ENCODE data around the gene C1QTNF9B.
"Not testable (repeated sequence)": the region's sequence is repeated elsewhere in the genome, so short reads cannot be mapped to it uniquely, and the experiment has no call there.

Gene C1QTNF9B

GRCh38 chr13:23889615-23890607 is 7.4 kb downstream of the C1QTNF9B start:
- peak; percentile 86 for DNase-seq

DNA sequence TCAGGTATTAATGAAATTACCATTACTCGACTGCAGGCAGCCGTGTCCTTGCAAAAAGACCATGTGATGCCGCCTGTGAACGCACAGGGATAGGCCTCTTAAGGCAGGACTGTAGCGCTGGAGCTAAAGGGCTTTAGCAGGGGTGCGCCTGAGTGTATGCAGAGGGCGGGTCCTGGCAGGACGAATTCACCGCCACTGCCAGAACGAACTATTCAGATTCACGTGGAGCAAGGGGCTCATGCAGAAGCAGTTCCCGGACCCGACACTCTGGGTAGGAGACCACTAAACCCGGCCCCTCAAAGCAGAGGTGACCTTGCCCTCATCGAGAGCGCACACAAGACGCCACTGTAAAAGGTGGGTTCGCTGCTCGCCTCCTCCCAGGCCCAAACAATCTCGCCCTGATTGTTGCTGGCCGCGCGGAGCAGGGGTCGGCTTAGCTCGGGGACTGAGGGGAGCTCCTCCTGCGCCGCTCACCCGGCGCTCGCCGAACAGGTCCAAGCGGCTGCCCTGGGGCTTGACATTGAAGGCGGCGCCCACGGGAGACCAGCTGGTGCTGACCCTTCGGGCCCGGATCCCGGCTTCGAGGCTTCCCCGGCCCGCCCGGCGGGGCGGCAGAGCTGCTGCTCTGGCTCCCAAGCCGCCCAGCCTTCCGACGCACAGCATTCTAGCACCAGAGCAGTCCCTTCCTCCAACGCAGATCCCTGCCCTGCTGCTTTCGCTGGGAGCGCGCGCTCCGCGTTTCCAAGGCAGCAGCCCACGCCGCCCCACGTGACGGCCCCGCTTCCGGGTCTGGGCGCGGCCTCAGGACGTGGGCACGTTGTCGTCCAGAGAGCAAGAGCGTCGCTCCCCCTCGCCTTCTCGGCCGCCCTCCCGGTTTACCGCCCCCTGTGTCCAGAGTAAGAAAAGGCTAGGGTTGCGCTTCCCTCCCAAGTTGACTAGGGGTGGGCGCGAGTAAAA is 8.4 kb downstream of the C1QTNF9B start, which contains the start of gene MIPEP:
TSS of gene MIPEP (minus strand) at position 743 of the 957 bp plus-strand sequence. CDS start at position 663, 80 bp downstream.
- DNase-seq, result peak; percentile 83

DNA sequence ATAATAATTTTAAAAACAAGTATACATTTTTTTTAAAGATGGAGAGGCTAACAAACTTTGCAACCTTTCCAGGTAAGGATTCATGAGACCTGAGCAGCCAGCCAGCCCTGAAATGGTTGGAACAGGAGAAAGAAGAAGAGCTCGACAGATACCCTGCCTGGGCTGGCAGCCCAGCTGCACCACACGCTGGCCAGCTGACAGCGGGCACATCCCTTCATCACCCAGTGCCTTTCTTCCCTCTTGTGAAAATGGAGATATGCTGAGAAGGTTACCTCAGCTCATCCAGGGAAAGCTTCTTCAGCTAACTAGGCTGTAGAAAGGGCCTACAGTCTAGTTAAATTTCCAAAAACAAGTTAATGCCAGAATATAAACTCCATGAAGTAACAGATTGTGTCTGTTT is 12.9 kb downstream of the C1QTNF9B start:
- DNase-seq, result not testable (repeated sequence)

GRCh38 chr13:23883255-23883654 is 14.0 kb downstream of the C1QTNF9B start:
- no peak for DNase-seq

- DNase-seq, result not testable (repeated sequence)
These were observed 15.9 kb downstream of the C1QTNF9B start for GRCh38 chr13:23881402-23881800.

- not testable (repeated sequence) for DNase-seq
These were observed 16.6 kb downstream of the C1QTNF9B start for GRCh38 chr13:23880493-23881401.

- no peak for DNase-seq
These were observed 20.0 kb downstream of the C1QTNF9B start for GRCh38 chr13:23877286-23877685.

DNA sequence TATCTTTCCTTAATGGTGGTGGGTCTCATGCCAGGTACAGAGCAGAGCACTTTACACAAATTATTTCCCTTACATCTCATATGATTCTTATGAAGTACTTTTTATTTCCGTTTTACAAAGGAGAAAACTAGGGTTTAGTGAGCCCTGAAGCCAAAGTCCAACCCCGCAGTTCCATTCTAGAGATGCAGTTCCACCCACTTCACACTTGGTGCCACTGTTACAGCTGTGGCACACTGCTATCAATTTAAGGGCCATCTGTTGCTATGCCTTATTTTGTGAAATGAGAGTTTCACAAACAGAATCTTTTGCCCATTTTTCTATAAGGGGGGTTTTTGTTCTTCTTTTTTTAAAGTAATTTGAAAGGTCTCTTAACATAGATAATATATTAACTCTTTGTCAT is 21.0 kb downstream of the C1QTNF9B start:
- no peak for DNase-seq

DNA sequence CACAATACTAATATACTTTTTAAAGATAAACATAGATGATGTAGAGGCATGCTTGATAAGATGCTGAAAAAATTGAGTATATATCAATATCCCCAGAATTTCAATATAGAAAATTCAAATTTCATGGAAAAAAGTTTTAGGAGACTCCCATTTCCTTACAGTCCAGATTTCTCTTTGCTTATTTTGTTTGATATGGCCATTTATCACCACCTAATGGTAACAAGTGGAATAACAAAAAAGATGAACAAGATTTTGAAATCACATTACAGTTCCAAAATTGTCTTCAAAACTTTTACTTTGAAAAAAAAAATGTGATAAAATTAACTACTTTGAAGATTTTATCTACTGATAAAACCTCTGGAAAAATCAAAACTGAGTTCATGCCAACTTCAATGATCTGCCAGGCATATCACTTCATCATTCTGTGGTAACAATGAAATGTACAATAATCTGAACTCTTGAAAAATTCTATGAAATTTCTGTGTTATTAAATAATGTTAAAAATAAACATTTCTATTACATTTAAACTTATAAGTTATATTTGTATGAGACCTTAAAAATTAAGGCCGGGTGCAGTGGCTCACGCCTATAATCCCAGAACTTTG is 25.6 kb downstream of the C1QTNF9B start:
- DNase-seq, result no peak

DNA sequence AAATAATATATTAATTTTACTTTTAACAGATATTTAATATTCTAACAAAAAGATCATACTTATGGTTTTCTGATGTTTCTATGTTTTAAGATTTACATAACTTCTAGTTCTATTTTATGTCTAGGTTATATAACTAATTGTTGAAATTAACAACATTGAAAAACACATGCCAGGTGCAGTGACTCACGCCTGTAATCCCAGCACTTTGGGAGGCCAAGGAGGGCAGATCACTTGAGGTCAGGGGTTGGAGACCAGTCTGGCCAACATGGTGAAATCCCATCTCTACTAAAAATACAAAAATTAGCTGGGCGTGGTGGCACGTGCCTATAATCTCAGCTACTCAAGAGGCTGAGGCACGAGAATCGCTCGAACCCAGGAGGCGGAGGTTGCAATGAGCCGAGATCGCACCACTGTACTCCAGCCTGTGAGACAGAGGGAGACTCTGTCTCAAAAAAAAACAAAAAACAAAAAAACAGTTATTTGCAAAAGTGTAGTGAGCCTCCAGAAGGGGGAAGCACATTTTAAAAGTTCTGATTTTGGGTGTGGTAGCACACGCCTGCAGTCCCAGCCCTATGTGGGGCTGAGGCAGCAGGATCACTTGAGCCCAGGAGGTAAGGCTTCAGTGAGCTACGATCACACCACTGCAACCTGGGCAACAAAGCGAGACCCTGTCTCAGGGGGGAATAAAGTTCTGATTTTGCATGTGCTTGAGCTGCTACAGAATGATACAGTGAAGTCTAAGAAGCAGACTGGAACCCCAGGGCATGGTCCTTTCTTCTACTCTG is 26.8 kb downstream of the C1QTNF9B start:
- no peak for DNase-seq

DNA sequence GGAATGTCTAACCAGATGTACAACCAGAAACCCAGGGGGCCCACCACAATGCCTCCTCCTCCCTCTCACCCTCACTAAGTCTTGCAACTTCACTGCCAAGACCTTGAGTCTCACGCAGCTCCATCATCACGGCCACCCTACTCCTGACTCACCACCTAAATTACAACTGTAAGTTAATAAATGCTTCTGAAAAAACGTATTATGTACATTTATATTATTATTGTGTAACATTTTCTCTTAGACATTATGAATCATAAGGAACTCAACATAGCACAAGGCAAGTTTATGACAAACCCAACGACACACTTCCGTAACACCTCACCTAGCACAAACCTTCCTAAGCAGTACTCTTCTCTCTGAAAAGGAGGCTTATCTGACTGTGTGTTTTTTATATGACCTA is 28.8 kb downstream of the C1QTNF9B start:
- no peak for DNase-seq

DNA sequence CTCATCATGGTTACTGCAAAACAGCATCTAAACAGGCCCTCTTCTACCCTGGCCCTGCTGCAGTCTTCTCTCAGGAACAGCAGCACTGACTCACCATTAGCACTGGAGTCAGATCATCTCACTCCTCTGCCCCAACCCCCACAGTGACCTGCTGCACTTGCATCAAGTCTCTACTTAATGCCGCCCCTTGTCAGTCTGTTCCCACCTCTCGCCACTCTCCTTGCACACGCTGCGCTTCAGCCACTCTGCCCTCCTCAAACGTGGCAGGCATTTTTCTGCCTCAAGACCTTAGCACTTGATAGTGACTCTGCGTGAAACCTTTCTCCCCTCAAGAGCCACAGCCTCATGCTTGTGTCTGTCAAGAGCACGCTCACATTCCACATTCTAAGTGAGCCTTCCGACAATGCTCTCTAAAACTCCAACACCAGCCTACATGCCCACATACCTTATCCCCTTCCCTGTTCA is 30.2 kb downstream of the C1QTNF9B start:
- no peak for DNase-seq

DNA sequence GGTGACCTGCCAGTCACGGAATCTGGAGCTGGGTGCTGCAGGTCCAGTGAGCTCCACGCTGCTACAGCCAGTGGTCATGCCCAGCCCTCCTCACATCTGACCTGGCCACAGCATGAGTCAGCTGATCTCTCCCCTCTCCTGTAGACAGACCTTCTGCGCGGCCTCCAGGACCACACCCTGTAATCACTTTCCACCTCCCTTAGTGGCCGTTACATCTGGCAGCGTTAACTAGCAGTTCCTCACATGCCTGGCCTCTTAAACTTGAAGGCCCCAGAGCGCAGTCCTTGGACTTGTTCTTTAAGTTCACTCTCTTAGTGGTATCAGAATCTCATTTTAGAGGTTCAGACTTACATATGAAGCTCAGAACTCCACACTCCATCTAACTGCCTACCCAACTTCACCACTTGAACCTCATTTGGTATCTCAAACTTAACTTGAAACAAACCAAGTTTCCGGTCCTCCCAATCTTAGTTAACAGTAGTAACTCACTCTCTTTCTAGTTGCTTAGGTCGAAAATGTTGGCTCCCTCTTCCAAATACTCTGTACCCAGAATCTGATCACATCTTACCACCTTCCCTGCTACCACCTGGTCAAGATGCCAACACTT is 30.8 kb downstream of the C1QTNF9B start:
- DNase-seq, result no peak

DNA sequence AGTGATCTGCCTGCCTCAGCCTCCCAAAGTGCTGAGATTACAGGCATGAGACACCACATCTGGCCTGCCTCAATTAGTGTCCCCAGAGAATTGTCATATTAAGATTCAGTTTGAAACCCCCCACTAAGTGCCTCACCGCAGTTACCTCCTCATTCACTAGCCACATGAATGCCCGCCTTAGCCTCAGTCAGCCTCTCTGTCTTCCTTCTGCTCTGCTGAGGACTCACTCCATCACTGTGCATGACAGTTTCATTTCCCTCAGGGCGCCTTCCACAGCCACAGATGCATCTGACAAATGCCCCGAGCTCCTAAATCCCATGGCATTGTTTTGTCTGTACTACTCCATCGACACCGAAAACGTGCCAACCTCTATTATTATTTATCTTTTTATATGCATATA is 31.4 kb downstream of the C1QTNF9B start:
- no peak for DNase-seq

GRCh38 chr13:23865026-23865425 is 32.3 kb downstream of the C1QTNF9B start:
- no peak for DNase-seq

DNA sequence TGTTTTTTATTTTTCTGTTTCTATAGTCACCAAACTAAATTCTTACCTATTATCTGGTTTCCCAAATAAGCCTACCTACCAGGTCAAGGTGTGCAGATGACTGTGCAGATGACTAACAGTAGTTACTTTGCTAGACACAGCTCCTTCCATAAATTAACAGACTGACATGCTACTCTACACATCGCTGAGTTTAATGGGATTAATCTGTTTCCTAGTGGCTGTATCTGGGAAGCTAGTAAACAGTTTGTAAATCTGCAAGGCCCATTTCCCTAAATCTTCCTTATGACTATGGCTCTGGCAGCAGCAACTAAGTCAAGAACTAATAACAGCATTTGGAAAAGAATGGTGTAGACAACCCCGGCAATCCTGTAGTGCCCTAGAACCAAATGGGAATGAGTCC is 36.0 kb downstream of the C1QTNF9B start:
- DNase-seq, result no peak

- DNase-seq, result no peak
These were observed 37.4 kb downstream of the C1QTNF9B start for GRCh38 chr13:23859904-23860303.

- no peak for DNase-seq
These were observed 37.8 kb downstream of the C1QTNF9B start for GRCh38 chr13:23859455-23859854.

DNA sequence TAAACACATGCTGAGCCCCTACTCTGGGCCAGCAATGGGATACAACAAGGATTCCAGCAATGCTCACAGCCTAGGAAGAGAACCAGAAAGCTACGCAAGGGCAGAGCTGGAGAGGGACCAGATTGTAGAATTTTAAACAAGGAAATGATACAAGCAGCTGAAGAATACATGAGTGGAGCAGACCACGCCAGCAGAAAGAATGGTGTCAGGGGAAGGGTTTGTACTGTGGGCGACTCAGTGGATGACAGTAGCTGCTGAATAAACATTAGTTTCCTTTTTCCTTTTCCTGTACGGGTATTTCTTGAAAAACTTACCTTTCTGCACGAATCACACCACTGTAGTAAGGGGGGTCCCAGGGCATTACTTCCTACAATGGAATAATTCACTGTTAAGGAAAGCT is 38.8 kb downstream of the C1QTNF9B start:
- DNase-seq, result no peak

GRCh38 chr13:23856008-23856750 is 41.1 kb downstream of the C1QTNF9B start:
- no peak for DNase-seq
